ENCODE data around the gene GUCY2D.
"Not testable (repeated sequence)": the region's sequence is repeated elsewhere in the genome, so short reads cannot be mapped to it uniquely, and the experiment has no call there.

GUCY2D gene

GRCh38 chr17:8019166-8019565, 16.8 kb downstream of the GUCY2D start:
- DNase-seq = no peak

- no peak for DNase-seq
These were observed 17.5 kb downstream of the GUCY2D start for GRCh38 chr17:8019665-8020650.

GRCh38 chr17:8020776-8021564, 18.6 kb downstream of the GUCY2D start:
- DNase-seq = no peak

DNA sequence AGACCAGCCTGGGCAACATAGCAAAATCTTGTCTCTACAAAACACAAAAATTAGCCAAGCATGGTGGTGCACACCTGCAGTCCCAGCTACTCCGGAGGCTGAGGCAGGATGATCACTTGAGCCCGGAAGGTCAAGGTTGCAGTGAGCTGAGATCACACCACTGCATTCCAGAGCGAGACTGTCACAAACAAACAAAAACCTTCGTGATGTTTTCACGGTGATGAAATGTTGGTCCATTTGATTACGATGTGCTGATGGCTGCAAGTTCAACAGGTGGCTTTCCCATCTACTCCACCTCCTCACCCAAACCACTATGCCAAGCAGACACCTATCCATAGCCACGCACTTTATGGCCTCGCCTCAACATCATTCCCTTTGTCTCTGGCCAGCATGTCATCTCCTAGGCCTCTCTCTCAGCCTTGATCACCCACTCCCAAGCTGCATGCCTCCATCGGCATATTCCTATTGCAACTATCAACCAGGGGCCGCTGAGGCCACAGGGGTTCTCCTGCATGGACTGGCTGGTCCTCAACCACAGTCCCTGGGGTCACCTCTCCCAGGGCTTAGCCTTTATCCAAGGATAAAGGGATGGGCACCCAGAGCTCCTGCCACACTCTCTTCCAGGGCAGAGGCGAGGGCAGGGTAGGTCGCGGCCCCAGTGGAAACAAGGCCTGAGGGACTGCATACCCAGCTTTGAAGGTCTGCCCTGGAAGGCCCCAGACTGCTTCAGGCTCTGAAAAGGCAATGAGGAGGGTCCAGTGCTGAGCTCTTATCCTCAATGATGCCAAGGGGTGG, 19.3 kb downstream of the GUCY2D start:
- DNase-seq = no peak

GRCh38 chr17:8022360-8023003, 20.1 kb downstream of the GUCY2D start:
- DNase-seq = no peak

- not testable (repeated sequence) for DNase-seq
These were observed 21.7 kb downstream of the GUCY2D start for GRCh38 chr17:8024161-8024560.

GRCh38 chr17:8025176-8025911, 22.9 kb downstream of the GUCY2D start:
- DNase-seq = no peak

DNA sequence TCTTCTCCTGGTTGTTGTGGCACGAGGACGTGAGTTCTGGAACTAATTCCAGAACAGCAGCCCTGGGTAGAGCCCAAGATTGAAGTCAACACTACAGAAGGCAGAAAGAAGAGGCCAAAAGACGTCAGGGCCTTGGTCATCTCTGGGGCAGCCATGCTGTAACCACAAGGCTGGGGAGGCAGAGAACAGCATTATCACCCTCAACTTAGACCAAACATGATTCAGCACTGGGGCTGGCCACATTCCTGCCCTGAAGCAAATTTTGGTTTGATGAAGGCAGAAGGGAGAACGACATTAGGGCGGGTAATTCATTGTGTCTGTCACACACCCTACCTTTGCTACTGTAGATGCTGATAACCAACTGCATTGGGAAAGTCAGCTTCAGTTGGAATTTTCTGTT, 26.7 kb downstream of the GUCY2D start:
- no peak for DNase-seq

- DNase-seq = no peak
These were observed 28.8 kb downstream of the GUCY2D start for GRCh38 chr17:8031261-8031661.

DNA sequence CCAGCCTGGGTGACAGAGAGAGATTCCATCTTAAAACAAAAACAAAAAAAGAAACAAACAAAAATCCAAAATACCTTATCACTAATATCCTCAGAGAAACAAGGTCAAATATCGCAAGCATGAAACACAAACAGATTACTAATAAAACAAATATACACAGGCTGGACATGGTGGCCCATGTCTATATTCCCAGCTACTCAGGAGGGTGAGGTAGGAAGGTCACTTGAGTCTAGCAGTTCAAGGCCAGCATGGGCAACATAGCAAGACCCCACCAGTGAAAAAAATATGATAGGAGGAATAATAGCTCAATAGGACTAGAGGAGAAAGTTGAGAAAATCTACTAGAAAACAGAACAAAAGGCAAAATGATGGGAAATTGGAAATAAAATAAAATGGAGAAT, 29.5 kb downstream of the GUCY2D start:
- no peak for DNase-seq

GRCh38 chr17:8032442-8032841, 30.0 kb downstream of the GUCY2D start:
- no peak for DNase-seq

DNA sequence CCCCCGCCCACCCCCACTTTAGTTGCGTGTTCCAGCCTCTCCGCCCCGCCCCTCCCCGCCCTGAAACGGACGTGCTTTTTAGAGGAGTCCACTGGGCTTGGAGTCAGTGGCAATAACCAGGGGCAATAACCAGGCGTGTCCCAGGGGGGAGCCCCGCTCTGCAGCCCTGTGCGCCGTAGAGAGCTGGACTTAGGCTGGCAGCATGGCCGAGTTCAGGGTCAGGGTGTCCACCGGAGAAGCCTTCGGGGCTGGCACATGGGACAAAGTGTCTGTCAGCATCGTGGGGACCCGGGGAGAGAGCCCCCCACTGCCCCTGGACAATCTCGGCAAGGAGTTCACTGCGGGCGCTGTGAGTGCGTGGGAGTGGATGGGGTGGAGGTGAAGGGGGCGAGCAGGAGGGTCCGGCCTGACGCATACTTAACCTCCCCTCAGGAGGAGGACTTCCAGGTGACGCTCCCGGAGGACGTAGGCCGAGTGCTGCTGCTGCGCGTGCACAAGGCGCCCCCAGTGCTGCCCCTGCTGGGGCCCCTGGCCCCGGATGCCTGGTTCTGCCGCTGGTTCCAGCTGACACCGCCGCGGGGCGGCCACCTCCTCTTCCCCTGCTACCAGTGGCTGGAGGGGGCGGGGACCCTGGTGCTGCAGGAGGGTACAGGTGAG, 36.7 kb downstream of the GUCY2D start, which contains the start of gene ALOX15B:
TSS of gene ALOX15B (plus strand) at position 106 of the 657 bp plus-strand sequence. CDS start at position 203, 97 bp downstream.
- no peak for DNase-seq

DNA sequence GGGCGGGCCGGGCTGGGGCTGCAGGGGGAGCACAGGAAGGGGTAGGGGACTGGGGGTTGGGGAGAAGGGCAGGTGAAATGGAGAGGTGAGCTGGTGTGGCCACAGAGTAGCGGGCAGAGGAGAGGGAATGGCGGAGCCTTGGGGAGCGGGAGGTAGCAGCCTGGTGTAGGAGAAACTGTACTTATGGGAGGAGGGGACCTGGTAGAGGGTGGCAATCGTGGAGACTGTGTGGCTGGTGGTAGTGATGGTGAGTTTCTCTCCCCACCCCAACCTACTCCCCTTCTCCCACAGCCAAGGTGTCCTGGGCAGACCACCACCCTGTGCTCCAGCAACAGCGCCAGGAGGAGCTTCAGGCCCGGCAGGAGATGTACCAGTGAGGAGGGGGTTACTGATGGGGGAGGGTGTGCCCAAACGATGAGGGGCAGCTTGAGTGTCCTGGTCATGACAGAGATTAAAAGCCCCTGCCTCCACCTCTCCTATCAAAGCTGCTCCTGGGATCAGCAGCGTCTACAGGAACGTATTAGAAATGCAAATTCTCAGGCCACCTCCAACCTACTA, 37.3 kb downstream of the GUCY2D start:
- DNase-seq = no peak

DNA sequence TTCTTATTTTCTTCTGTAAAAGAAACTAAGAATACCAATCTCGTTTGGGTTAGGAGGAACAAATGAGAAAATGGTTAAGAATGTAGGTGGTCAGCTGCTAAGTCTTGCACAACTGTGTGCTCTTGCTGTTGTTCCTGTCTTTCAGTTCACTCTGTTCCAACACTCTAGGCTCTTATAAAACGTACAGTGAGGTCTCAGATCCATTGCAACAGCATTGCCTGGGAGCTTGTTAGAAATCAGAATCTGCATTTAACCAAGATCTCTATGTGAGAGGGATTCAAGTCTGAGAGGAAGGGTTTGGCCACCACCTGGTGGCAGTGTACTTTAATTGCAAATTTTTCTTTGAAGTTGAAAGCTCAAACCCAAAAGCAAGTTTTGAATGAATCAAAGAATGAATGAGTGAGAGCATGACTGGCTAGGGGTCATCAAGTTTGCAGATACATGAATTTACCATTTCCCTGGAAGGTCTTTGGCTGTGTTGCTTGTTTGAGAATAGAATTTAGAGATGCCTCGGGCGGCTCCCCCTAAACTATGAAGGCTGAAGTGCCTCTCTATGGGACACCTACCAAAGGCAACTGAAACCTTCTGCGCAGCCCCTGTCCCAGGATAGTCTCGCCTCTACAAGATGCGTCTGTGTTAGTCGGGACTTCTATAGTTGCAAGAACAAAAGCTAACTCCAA, 39.0 kb downstream of the GUCY2D start:
- DNase-seq = no peak

GRCh38 chr17:8041979-8042378, 39.6 kb downstream of the GUCY2D start:
- no peak for DNase-seq

DNA sequence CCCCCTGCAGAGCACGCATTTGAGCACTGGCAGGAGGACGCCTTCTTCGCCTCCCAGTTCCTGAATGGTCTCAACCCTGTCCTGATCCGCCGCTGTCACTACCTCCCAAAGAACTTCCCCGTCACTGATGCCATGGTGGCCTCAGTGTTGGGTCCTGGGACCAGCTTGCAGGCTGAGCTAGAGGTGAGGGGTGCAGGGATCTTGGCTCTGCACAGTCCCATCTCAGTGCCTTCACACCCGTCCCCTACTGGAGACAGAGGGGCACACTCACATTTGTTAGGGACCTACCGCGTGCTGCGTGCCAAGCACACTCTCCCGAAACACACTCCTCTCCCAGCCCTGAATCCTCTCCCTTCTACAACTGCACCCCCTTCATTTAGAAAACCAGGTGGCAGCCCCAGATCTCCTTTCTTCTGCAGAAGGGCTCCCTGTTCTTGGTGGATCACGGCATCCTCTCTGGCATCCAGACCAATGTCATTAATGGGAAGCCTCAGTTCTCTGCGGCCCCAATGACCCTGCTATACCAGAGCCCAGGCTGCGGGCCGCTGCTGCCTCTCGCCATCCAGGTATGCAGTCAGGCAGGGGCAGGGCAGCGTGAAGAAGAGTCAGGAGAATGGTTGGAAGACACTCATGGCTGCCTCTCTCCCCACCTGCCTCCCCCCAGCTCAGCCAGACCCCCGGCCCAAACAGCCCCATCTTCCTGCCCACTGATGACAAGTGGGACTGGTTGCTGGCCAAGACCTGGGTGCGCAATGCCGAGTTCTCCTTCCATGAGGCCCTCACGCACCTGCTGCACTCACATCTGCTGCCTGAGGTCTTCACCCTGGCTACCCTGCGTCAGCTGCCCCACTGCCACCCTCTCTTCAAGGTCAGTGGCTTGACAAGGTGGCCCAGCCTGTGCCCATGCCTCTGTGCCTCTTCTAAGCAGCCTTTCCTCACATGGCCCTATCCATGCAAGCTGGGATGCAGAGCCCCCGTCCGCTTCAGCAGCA, 42.7 kb downstream of the GUCY2D start:
- DNase-seq = no peak

- DNase-seq = no peak
These were observed 44.0 kb downstream of the GUCY2D start for GRCh38 chr17:8046306-8046928.
